GM12875 (cell line): ENCODE data around the gene UNC119.
"Not testable (repeated sequence)": the region's sequence is repeated elsewhere in the genome, so short reads cannot be mapped to it uniquely, and the experiment has no call there.

ENCODE experiments used
- H3K4me3 ChIP-seq: one replicate; pipeline ENCODE4 v1.5.1; 2011; ENCODE audit warnings: low read depth, low read length, control low read depth
- CTCF ChIP-seq: IDR thresholded peaks from 2 replicates; pipeline ENCODE4 v1.5.1; 2011; ENCODE audit warnings: low read depth, mild to moderate bottlenecking, control low read depth, inconsistent platforms, low read length, moderate library complexity, borderline replicate concordance; ENCODE audit not compliant: insufficient read depth

Gene UNC119

GRCh38 chr17:28527181-28527681 is 25.2 kb downstream of the UNC119 start:
- no peak for TF ChIP-seq CTCF
- H3K4me3 ChIP-seq, result no peak overlapping the region

GRCh38 chr17:28526381-28526780 is 26.0 kb downstream of the UNC119 start:
- no peak overlapping the region for H3K4me3 ChIP-seq
- no peak for TF ChIP-seq CTCF

- no peak overlapping the region for H3K4me3 ChIP-seq
- no peak for TF ChIP-seq CTCF
Measured at GRCh38 chr17:28524476-28525424, 27.7 kb downstream of the UNC119 start.

- TF ChIP-seq CTCF, result no peak
- H3K4me3 ChIP-seq, result no peak overlapping the region
Measured at GRCh38 chr17:28523876-28524275, 28.5 kb downstream of the UNC119 start.

GRCh38 chr17:28523186-28523585 is 29.2 kb downstream of the UNC119 start:
- TF ChIP-seq CTCF, result no peak
- no peak overlapping the region for H3K4me3 ChIP-seq

GRCh38 chr17:28522281-28522680 is 30.1 kb downstream of the UNC119 start:
- not testable (repeated sequence) for H3K4me3 ChIP-seq

- no peak overlapping the region for H3K4me3 ChIP-seq
- TF ChIP-seq CTCF, result no peak
Measured at GRCh38 chr17:28521311-28522085, 30.9 kb downstream of the UNC119 start.
